HG02642 (cell line): ENCODE results near the gene MYBBP1A.

Experiments used
- ATAC-seq: cut with Tn5 transposase; IDR thresholded peaks from one replicate; pipeline ENCODE4 v1.9.1; 2021; ENCODE audit warnings: mild to moderate bottlenecking; ENCODE audit not compliant: unreplicated experiment, poor library complexity

MYBBP1A gene

GRCh38 chr17:4551141-4551540, 4.0 kb downstream of the MYBBP1A start:
- no peak for ATAC-seq

- ATAC-seq, result no peak
Observed at GRCh38 chr17:4550534-4551039, 4.6 kb downstream of the MYBBP1A start.

- no peak for ATAC-seq
Observed at GRCh38 chr17:4549781-4550533, 5.2 kb downstream of the MYBBP1A start.

- no peak for ATAC-seq
Observed at GRCh38 chr17:4548721-4549531, 6.3 kb downstream of the MYBBP1A start.

GRCh38 chr17:4548061-4548461, 7.1 kb downstream of the MYBBP1A start:
- ATAC-seq, result no peak

GRCh38 chr17:4547118-4547906, 7.9 kb downstream of the MYBBP1A start:
- ATAC-seq, result no peak

- no peak for ATAC-seq
Observed at GRCh38 chr17:4545217-4545951, 9.8 kb downstream of the MYBBP1A start.

GRCh38 chr17:4544951-4545216, 10.3 kb downstream of the MYBBP1A start:
- ATAC-seq, result no peak

GRCh38 chr17:4544135-4544950, 10.8 kb downstream of the MYBBP1A start:
- no peak for ATAC-seq

- no peak for ATAC-seq
Observed at GRCh38 chr17:4543557-4544026, 11.6 kb downstream of the MYBBP1A start.

- no peak for ATAC-seq
Observed at GRCh38 chr17:4542726-4543191, 12.4 kb downstream of the MYBBP1A start.

- ATAC-seq, result no peak
Observed at GRCh38 chr17:4542003-4542725, 13.0 kb downstream of the MYBBP1A start.

GRCh38 chr17:4541328-4542002, 13.7 kb downstream of the MYBBP1A start:
- ATAC-seq, result no peak

- no peak for ATAC-seq
Observed at GRCh38 chr17:4540687-4541327, 14.4 kb downstream of the MYBBP1A start.

GRCh38 chr17:4540224-4540651, 14.9 kb downstream of the MYBBP1A start:
- no peak for ATAC-seq

GRCh38 chr17:4539576-4540223, 15.5 kb downstream of the MYBBP1A start:
- ATAC-seq, result no peak

GRCh38 chr17:4539025-4539424, 16.2 kb downstream of the MYBBP1A start:
- ATAC-seq, result no peak
